WTC11 (cell line): ENCODE results near the gene PRR5. TPM values are rescaled to one million over a fixed set of nuclear protein-coding genes. Genes with fewer than 3 reads are reported as not detected.

Source experiments
- ATAC-seq: fragments of 200-7000 bp; cut with Tn5 transposase; 2 replicates; pipeline ENCODE4 v1.10.0; 2021; ENCODE audit warnings: mild to moderate bottlenecking, moderate library complexity
- CTCF ChIA-PET: fragments of 300-600 bp; sonication (Branson Sonifier 250); formaldehyde crosslinking; loops from one replicate; lab custom pipeline; 2021; ENCODE audit warnings: antibody characterized with exemption; lab: Charles Lee
- POLR2A ChIA-PET: fragments of 350-600 bp; sonication (Branson Sonifier 250); formaldehyde crosslinking; loops from one replicate; lab custom pipeline; 2021; ENCODE audit warnings: antibody characterized with exemption; lab: Charles Lee
- DNase-seq: peaks from one replicate; pipeline ENCODE4 v3.0.0; 2021; ENCODE audit warnings: low spot score
- H3K27ac Mint-ChIP-seq: 2 replicates; pipeline ENCODE4 v1.8.0; 2021; ENCODE audit warnings: mixed read lengths
- H3K27me3 Mint-ChIP-seq: 2 replicates; pipeline ENCODE4 v1.8.0; 2021; ENCODE audit warnings: low read depth, mild to moderate bottlenecking, moderate library complexity, mixed read lengths
- H3K36me3 Mint-ChIP-seq: 2 replicates; pipeline ENCODE4 v1.8.0; 2021; ENCODE audit warnings: mixed read lengths
- H3K4me1 Mint-ChIP-seq: 2 replicates; pipeline ENCODE4 v1.8.0; 2022; ENCODE audit warnings: mixed read lengths
- H3K4me3 Mint-ChIP-seq: 2 replicates; pipeline ENCODE4 v1.8.0; 2021; ENCODE audit warnings: mild to moderate bottlenecking, moderate library complexity, mixed read lengths
- H3K9me3 Mint-ChIP-seq: 2 replicates; pipeline ENCODE4 v1.8.0; 2021; ENCODE audit warnings: mixed read lengths
- ATF6 ChIP-seq: sonication (generic); formaldehyde crosslinking; IDR thresholded peaks from 2 replicates; pipeline ENCODE4 v1.8.1; 2023; ENCODE audit warnings: mild to moderate bottlenecking, missing genetic modification reagents
- CBFB ChIP-seq: sonication (generic); formaldehyde crosslinking; IDR thresholded peaks from 2 replicates; pipeline ENCODE4 v1.8.1; 2022; ENCODE audit warnings: mild to moderate bottlenecking, low read depth, missing genetic modification reagents
- CDX4 ChIP-seq: fragments of 250-450 bp; sonication (Bioruptor Pico); IDR thresholded peaks from 2 replicates; pipeline ENCODE4 v1.9.0; 2021; ENCODE audit warnings: moderate library complexity, mild to moderate bottlenecking, inconsistent platforms, borderline replicate concordance
- E2F1 ChIP-seq: sonication (generic); formaldehyde crosslinking; IDR thresholded peaks from 2 replicates; pipeline ENCODE4 v1.8.0; 2022; ENCODE audit warnings: mild to moderate bottlenecking, missing genetic modification reagents
- FOXJ3 ChIP-seq: sonication (generic); formaldehyde crosslinking; IDR thresholded peaks from 2 replicates; pipeline ENCODE4 v1.9.0; 2021; ENCODE audit warnings: missing genetic modification reagents, mild to moderate bottlenecking, borderline replicate concordance
- FOXP1 ChIP-seq: sonication (generic); formaldehyde crosslinking; IDR thresholded peaks from 2 replicates; pipeline ENCODE4 v1.8.0; 2022; ENCODE audit warnings: missing genetic modification reagents, mild to moderate bottlenecking, moderate library complexity, borderline replicate concordance
- JAZF1 ChIP-seq: fragments of 250-450 bp; sonication (Bioruptor Pico); IDR thresholded peaks from 2 replicates; pipeline ENCODE4 v1.9.0; 2021; ENCODE audit warnings: moderate library complexity, mild to moderate bottlenecking, inconsistent platforms
- KAT7 ChIP-seq: sonication (generic); formaldehyde crosslinking; IDR thresholded peaks from 2 replicates; pipeline ENCODE4 v1.8.1; 2023; ENCODE audit warnings: missing genetic modification reagents, mild to moderate bottlenecking, borderline replicate concordance
- NFATC4 ChIP-seq: fragments of 250-450 bp; sonication (Bioruptor Pico); IDR thresholded peaks from 2 replicates; pipeline ENCODE4 v1.9.0; 2021; ENCODE audit warnings: mild to moderate bottlenecking
- NR3C1 ChIP-seq: sonication (generic); formaldehyde crosslinking; conservative IDR thresholded peaks from 2 replicates; pipeline ENCODE4 v1.8.1; 2023; ENCODE audit warnings: low read depth, mild to moderate bottlenecking, missing genetic modification reagents
- OVOL2 ChIP-seq: fragments of 250-450 bp; sonication (Bioruptor Pico); IDR thresholded peaks from 2 replicates; pipeline ENCODE4 v1.9.0; 2021; ENCODE audit warnings: mild to moderate bottlenecking, borderline replicate concordance
- SOX15 ChIP-seq: fragments of 250-450 bp; sonication (Bioruptor Pico); IDR thresholded peaks from 2 replicates; pipeline ENCODE4 v1.9.0; 2021; ENCODE audit warnings: mild to moderate bottlenecking
- SP1 ChIP-seq: sonication (generic); formaldehyde crosslinking; conservative IDR thresholded peaks from 2 replicates; pipeline ENCODE4 v1.8.1; 2022; ENCODE audit warnings: missing genetic modification reagents
- TCF7 ChIP-seq: sonication (generic); formaldehyde crosslinking; IDR thresholded peaks from 2 replicates; pipeline ENCODE4 v1.8.0; 2022; ENCODE audit warnings: mild to moderate bottlenecking, low read depth, missing genetic modification reagents, moderate library complexity
- total RNA-seq: library from RNA; stranded (reverse); gene quantifications from 3 replicates; pipeline ENCODE4 v1.2.3, GENCODE V29; 2021
- TF ChIP-seq, protein P1 (sequence below): sonication (generic); formaldehyde crosslinking; IDR thresholded peaks from 2 replicates; pipeline ENCODE4 v1.8.1; 2022; ENCODE audit warnings: low read depth, mild to moderate bottlenecking, moderate library complexity, missing genetic modification reagents, borderline replicate concordance
- TF ChIP-seq, protein P2 (sequence below): sonication (generic); formaldehyde crosslinking; IDR thresholded peaks from 2 replicates; pipeline ENCODE4 v1.8.0; 2023; ENCODE audit warnings: missing genetic modification reagents
- TF ChIP-seq, protein P3 (sequence below): sonication (generic); formaldehyde crosslinking; IDR thresholded peaks from 2 replicates; pipeline ENCODE4 v1.8.0; 2022; ENCODE audit warnings: missing genetic modification reagents
- TF ChIP-seq, protein P4 (sequence below): fragments of 250-450 bp; sonication (Bioruptor Pico); IDR thresholded peaks from 2 replicates; pipeline ENCODE4 v1.9.0; 2021; ENCODE audit warnings: mild to moderate bottlenecking, borderline replicate concordance

The PRR5 gene
- total RNA-seq, 1 experiment from 2014 or later, result 15.6 TPM

- no peak for TF ChIP-seq SOX15 (CRISPR knock-in tag)
- no peak for TF ChIP-seq FOXJ3 (CRISPR knock-in tag)
- TF ChIP-seq E2F1 (CRISPR knock-in tag), result no peak
- TF ChIP-seq, protein P1, sequence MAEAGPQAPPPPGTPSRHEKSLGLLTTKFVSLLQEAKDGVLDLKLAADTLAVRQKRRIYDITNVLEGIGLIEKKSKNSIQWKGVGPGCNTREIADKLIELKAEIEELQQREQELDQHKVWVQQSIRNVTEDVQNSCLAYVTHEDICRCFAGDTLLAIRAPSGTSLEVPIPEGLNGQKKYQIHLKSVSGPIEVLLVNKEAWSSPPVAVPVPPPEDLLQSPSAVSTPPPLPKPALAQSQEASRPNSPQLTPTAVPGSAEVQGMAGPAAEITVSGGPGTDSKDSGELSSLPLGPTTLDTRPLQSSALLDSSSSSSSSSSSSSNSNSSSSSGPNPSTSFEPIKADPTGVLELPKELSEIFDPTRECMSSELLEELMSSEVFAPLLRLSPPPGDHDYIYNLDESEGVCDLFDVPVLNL (CRISPR knock-in tag), result no peak
- TF ChIP-seq, protein P2, sequence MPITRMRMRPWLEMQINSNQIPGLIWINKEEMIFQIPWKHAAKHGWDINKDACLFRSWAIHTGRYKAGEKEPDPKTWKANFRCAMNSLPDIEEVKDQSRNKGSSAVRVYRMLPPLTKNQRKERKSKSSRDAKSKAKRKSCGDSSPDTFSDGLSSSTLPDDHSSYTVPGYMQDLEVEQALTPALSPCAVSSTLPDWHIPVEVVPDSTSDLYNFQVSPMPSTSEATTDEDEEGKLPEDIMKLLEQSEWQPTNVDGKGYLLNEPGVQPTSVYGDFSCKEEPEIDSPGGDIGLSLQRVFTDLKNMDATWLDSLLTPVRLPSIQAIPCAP, result no peak
- TF ChIP-seq NFATC4 (CRISPR knock-in tag), result no peak
- no peak for TF ChIP-seq OVOL2 (CRISPR knock-in tag)
- TF ChIP-seq, protein P3, sequence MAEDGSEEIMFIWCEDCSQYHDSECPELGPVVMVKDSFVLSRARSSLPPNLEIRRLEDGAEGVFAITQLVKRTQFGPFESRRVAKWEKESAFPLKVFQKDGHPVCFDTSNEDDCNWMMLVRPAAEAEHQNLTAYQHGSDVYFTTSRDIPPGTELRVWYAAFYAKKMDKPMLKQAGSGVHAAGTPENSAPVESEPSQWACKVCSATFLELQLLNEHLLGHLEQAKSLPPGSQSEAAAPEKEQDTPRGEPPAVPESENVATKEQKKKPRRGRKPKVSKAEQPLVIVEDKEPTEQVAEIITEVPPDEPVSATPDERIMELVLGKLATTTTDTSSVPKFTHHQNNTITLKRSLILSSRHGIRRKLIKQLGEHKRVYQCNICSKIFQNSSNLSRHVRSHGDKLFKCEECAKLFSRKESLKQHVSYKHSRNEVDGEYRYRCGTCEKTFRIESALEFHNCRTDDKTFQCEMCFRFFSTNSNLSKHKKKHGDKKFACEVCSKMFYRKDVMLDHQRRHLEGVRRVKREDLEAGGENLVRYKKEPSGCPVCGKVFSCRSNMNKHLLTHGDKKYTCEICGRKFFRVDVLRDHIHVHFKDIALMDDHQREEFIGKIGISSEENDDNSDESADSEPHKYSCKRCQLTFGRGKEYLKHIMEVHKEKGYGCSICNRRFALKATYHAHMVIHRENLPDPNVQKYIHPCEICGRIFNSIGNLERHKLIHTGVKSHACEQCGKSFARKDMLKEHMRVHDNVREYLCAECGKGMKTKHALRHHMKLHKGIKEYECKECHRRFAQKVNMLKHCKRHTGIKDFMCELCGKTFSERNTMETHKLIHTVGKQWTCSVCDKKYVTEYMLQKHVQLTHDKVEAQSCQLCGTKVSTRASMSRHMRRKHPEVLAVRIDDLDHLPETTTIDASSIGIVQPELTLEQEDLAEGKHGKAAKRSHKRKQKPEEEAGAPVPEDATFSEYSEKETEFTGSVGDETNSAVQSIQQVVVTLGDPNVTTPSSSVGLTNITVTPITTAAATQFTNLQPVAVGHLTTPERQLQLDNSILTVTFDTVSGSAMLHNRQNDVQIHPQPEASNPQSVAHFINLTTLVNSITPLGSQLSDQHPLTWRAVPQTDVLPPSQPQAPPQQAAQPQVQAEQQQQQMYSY (CRISPR knock-in tag), result no peak
- no peak for TF ChIP-seq CBFB (CRISPR knock-in tag)
- no peak for TF ChIP-seq FOXP1 (CRISPR knock-in tag)
- no peak for TF ChIP-seq JAZF1 (CRISPR knock-in tag)
Measured at GRCh38 chr22:44732661-44733060, 30.7 kb downstream of the PRR5 start (continued).

DNA sequence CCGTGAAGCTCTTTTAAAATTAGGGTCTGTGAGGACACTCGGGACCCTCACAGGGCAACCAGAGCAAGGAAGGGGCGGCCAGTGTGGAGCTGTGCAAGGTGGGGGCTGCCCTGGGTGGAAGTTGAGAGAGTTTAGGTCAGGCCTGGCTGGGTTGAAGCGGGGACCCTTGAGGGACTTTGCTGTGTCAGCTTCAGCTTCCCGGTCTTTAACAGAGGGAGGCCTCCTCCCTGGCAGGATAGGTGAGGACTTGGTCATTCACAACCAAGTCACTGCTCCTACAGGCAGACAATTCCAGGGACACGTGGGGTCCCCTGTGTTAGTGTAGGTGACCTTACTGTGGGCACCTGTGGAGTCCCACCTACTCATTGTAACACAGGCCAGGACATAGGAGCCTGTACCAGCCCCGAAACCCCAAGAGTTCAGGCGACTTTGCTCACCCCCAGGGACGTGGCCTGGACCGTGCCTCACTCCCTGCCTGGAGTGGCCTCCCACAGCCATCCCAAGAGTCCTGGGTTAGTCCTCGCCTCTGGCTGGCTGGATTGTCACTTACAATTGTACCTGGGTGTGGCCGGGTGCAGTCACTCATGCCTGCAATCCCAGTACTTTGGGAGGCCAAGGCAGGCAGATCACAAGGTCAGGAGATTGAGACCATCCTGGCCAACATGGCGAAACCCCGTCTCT is 31.6 kb downstream of the PRR5 start:
- DNase-seq (no peak), ATAC-seq (no peak)
- TF ChIP-seq TCF7 (CRISPR knock-in tag), result no peak
- no peak for TF ChIP-seq CDX4 (CRISPR knock-in tag)
- TF ChIP-seq SP1, result no peak
- TF ChIP-seq CBFB (CRISPR knock-in tag), result no peak
- Mint-ChIP-seq H3K27me3 (no peaks in the 10 kb centered on the region), H3K36me3 (no peaks in the 10 kb centered on the region; the same call in 1 of the 2 replicates), H3K4me1 (peaks cover 14% of the 10 kb centered on the region), H3K9me3 (no peaks in the 10 kb centered on the region; the same call in 1 of the 2 replicates), H3K4me3 (no peak overlapping the region), H3K27ac (peak overlapping the region; percentile 63; the same call in 1 of the 2 replicates)
- ChIA-PET POLR2A (no interaction called here), CTCF (interaction anchor here (0.7 to 3.0 kb wide), 5 partner anchors 34 to 64 kb away, joined by 3 to 30 read pairs (median 8); no protein-coding TSS in a partner anchor)

DNA sequence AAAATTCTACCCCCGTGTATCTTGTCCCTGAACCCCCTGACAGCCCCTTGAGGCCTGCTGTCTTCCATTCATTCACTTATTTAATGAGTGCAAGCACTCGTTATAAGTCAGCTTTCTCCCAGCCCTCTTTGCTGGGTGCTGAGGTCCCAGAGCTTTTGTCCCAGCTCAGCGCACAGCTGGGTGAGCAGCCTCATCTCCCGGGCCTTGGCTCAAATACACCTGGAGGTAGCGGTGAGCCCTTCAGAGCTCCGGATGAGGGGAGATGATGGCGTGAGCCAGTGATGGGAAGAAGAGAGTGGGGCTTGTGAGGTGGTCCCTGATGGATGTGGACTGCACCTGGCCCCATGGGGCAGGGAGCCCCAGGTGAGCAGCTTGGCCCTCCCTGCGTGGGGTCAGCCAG is 32.3 kb downstream of the PRR5 start:
- Mint-ChIP-seq H3K36me3 (no peaks in the 10 kb centered on the region; the same call in 1 of the 2 replicates), H3K4me1 (peaks cover 16% of the 10 kb centered on the region), H3K27me3 (no peaks in the 10 kb centered on the region), H3K27ac (no peak overlapping the region; the same call in 1 of the 2 replicates), H3K9me3 (no peaks in the 10 kb centered on the region; the same call in 1 of the 2 replicates), H3K4me3 (no peak overlapping the region)
- no peak for DNase-seq
- ChIA-PET POLR2A (no interaction called here), CTCF (interaction anchor here (1.3 to 3.0 kb wide), 4 partner anchors 36 to 65 kb away, joined by 4 to 30 read pairs (median 13); no protein-coding TSS in a partner anchor)
- no peak for ATAC-seq
- TF ChIP-seq NR3C1 (CRISPR knock-in tag) (no peak), KAT7 (CRISPR knock-in tag) (no peak), ATF6 (no peak)
- TF ChIP-seq, protein P4, sequence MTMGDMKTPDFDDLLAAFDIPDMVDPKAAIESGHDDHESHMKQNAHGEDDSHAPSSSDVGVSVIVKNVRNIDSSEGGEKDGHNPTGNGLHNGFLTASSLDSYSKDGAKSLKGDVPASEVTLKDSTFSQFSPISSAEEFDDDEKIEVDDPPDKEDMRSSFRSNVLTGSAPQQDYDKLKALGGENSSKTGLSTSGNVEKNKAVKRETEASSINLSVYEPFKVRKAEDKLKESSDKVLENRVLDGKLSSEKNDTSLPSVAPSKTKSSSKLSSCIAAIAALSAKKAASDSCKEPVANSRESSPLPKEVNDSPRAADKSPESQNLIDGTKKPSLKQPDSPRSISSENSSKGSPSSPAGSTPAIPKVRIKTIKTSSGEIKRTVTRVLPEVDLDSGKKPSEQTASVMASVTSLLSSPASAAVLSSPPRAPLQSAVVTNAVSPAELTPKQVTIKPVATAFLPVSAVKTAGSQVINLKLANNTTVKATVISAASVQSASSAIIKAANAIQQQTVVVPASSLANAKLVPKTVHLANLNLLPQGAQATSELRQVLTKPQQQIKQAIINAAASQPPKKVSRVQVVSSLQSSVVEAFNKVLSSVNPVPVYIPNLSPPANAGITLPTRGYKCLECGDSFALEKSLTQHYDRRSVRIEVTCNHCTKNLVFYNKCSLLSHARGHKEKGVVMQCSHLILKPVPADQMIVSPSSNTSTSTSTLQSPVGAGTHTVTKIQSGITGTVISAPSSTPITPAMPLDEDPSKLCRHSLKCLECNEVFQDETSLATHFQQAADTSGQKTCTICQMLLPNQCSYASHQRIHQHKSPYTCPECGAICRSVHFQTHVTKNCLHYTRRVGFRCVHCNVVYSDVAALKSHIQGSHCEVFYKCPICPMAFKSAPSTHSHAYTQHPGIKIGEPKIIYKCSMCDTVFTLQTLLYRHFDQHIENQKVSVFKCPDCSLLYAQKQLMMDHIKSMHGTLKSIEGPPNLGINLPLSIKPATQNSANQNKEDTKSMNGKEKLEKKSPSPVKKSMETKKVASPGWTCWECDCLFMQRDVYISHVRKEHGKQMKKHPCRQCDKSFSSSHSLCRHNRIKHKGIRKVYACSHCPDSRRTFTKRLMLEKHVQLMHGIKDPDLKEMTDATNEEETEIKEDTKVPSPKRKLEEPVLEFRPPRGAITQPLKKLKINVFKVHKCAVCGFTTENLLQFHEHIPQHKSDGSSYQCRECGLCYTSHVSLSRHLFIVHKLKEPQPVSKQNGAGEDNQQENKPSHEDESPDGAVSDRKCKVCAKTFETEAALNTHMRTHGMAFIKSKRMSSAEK, result no peak
